IPS-18c (cell line): ENCODE data around the gene TACR1.
"Not testable (repeated sequence)": the region's sequence is repeated elsewhere in the genome, so short reads cannot be mapped to it uniquely, and the experiment has no call there.

ENCODE experiments used
- H3K4me3 ChIP-seq: 2 replicates; pipeline ENCODE4 v1.7.0; 2013; ENCODE audit warnings: low read depth, mild to moderate bottlenecking, low read length, moderate library complexity; ENCODE audit not compliant: insufficient read depth
- H3K9me3 ChIP-seq: one replicate; pipeline ENCODE4 v1.6.1; 2013; ENCODE audit warnings: mild to moderate bottlenecking, low read length, moderate library complexity; ENCODE audit not compliant: control insufficient read depth, insufficient read depth

TACR1 gene

GRCh38 chr2:75199428-75200011 lies at the start of gene TACR1:
TACR1 (minus strand) TSS chr2:75199520; CDS start chr2:75198934, 586 bp downstream.
- Histone ChIP-seq H3K9me3 (peaks cover 2% of the 10 kb centered on the region), H3K4me3 (peak within 1 kb of the TSS; percentile 67)

DNA sequence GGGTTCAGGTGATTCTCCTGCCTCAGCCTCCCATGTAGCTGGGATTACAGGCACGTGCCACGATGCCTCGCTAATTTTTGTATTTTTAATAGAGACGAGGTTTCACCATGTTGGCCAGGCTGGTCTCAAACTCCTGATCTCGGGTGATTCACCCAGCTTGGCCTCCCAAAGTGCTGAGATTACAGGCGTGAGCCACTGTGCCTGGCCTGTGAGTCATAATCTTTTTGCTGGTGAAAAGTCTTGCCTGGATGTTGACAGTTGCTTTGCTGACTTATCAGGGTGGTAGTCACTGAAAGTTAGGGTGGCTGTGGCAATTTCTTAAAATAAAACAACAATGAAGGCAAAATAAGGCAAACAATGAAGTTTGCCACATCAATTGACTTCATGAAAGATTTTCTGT lies 49.3 kb upstream of the TACR1 start:
- not testable (repeated sequence) for H3K4me3 ChIP-seq, H3K9me3 ChIP-seq

GRCh38 chr2:75246441-75247167 lies 47.3 kb upstream of the TACR1 start:
- H3K9me3 ChIP-seq = no peaks in the 10 kb centered on the region

DNA sequence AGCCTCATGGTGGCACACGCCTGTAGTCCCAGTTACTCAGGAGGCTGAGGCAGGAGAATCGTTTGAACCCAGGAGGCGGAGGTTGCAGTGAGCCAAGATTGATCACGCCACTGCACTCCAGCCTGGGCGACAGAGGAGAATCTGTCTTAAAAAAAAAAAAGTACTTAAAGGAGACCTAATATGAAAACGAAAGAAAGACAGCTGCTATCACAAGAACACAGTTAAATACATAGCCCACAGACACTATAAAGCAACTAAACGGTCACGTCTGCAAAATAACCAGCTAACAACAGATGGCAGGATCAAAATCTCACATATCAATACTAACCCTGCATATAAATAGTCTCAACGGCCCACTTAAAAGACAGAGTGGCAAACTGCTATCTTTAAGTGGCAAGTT lies 43.9 kb upstream of the TACR1 start:
- H3K9me3 ChIP-seq = no peaks in the 10 kb centered on the region
- H3K4me3 ChIP-seq = no peak overlapping the region

More at GRCh38 chr2:75246441-75247167, 47.3 kb upstream of the TACR1 start:
- no peak overlapping the region for H3K4me3 ChIP-seq

- Histone ChIP-seq H3K9me3 (no peaks in the 10 kb centered on the region), H3K4me3 (no peak overlapping the region)
Measured at GRCh38 chr2:75241696-75242095, 42.4 kb upstream of the TACR1 start.

GRCh38 chr2:75238670-75239330 lies 39.5 kb upstream of the TACR1 start:
- no peaks in the 10 kb centered on the region for H3K9me3 ChIP-seq
- no peak overlapping the region for H3K4me3 ChIP-seq

DNA sequence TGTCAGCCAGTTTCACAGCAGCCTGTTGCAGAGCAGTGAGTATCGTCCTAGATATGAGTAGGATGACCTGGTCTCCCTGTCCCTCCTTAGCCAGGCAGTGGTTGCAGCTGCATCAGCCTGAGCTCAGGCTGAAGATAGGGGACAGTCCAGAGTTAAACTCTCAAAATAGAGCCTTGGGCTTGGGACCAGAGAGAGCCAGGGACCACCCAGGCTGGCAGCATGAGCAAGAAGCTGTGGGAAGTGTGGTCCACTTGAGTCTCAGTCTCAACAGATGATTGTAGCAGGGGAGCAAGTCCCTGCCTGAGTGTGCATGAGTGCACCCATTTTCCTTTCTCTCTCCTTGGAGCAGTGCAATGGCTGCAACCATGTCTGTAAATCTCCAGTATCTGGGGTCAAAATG lies 38.0 kb upstream of the TACR1 start:
- Histone ChIP-seq H3K4me3 (no peak overlapping the region), H3K9me3 (no peaks in the 10 kb centered on the region)

GRCh38 chr2:75233965-75234364 lies 34.6 kb upstream of the TACR1 start:
- no peak overlapping the region for H3K4me3 ChIP-seq
- H3K9me3 ChIP-seq = no peaks in the 10 kb centered on the region

DNA sequence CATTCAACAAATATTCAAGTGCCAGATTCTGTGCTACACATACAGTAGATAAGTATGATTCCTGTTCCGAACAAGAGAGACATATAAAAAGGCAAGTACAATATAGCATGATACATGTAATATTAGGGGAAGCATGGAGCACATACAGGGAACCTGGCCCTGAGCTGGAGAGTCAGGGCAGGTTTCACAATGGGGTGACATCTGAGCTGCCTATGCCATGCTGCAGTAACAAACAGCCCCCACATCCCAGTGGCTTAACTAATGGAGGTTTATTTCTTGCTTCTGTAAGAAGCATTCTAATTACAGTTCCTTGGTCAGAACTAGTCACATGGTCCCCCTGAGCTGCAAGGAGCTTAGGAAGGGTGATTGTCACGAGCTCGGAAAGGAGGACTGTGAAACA lies 27.3 kb upstream of the TACR1 start:
- H3K4me3 ChIP-seq = no peak overlapping the region
- H3K9me3 ChIP-seq = no peaks in the 10 kb centered on the region

DNA sequence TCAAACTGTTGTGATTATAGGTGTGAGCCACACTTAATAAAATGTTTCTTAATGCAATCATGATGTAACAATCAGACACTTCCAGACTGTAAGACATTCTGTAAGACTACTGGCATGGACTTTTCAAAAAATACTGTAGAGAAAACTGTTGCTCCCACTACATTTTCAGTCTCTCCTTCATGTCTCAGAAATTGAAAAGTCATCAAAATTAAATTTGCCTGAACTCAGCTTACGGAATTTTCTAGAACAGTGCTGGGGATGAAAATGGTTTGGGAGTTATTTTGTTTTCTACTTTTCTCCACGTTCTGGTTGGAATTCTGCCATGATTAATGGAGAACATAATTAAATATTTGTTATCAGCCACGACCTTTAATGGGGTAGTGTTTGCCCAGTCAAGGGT lies 26.8 kb upstream of the TACR1 start:
- no peaks in the 10 kb centered on the region for H3K9me3 ChIP-seq
- H3K4me3 ChIP-seq = no peak overlapping the region

GRCh38 chr2:75224636-75225094 lies 25.3 kb upstream of the TACR1 start:
- Histone ChIP-seq H3K9me3 (no peaks in the 10 kb centered on the region), H3K4me3 (no peak overlapping the region)

GRCh38 chr2:75222527-75222926 lies 23.2 kb upstream of the TACR1 start:
- Histone ChIP-seq H3K9me3 (no peaks in the 10 kb centered on the region), H3K4me3 (no peak overlapping the region)

- no peak overlapping the region for H3K4me3 ChIP-seq
- no peaks in the 10 kb centered on the region for H3K9me3 ChIP-seq
Measured at GRCh38 chr2:75221862-75222261, 22.5 kb upstream of the TACR1 start.

DNA sequence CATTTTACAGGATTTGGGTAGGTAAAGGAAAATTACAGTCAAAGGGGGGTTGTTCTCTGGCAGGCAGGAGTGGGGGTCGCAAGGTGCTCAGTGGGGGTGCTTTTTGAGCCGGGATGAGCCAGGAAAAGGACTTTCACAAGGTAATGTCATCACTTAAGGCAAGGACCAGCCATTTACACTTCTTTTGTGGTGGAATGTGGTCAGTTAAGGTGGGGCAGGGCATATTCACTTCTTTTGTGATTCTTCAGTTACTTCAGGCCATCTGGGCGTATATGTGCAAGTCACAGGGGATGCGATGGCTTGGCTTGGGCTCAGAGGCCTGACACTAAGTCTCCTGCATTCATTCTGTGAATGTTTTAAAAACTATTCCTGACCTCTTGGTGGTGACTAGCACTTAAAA lies 19.9 kb upstream of the TACR1 start:
- not testable (repeated sequence) for H3K9me3 ChIP-seq, H3K4me3 ChIP-seq

DNA sequence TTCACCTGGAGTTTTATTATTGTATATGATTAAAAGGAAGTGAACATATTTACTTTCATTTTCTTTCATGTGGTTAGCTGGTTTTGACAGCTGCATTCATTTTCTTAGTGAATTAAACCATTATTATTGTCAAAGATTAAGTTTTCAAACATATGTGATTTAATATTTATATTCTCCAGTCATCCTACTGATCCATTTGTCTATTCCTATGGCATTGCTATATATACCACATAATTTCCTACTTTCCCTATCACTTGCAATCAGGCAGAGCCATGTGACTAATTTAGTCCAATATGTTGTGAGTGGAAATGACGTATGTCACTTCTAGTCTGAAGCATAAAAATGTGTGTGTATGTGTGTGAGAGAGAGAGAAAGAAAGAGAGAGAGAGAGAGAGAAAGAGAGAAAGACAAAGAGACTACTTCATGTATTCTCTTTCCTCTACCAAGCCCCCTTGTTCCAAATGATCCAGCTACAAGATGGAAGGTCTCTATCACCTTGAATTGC lies 12.0 kb upstream of the TACR1 start:
- no peak overlapping the region for H3K4me3 ChIP-seq
- H3K9me3 ChIP-seq = no peaks in the 10 kb centered on the region

DNA sequence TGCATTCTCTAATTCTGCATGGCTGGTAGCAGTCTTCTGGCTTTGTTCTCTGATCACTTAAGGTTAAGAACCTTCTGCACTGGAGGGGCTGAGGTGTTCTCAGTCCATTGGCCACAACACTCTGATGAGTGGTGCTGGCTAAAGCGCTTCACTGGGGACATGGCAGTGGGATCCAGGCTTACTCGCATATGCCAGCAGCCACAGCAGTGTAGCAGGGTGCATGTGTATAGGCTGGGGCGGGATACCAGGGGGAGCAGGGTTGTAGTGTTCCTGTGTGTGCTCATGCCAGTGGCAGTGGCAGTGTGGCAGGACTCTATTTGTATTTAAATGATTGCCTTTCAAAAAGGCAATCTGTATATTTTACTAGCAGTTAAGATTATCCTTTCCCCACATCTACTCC lies 11.1 kb upstream of the TACR1 start:
- H3K9me3 ChIP-seq = no peaks in the 10 kb centered on the region
- H3K4me3 ChIP-seq = no peak overlapping the region

DNA sequence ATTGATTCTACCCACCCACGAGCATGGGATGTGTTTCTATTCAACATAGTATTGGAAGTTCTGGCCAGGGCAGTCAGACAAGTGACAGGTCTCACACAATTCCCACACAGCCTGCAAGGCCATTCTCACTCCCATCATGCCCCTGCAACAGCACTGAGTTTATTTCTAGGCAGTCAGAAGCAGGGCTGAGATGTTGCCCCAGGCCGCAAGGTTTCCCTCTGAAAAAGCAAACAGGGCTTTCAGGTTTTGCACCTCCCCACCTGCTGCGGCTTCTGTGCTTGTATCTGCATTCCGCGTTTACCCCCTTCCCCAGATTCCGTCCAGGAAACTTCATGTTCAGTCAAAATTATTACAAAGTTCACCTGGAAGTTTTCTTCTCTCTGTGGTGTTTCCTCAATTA lies 9.4 kb upstream of the TACR1 start:
- Histone ChIP-seq H3K4me3 (no peak overlapping the region), H3K9me3 (no peaks in the 10 kb centered on the region)

GRCh38 chr2:75204833-75205232 lies 5.5 kb upstream of the TACR1 start:
- H3K4me3 ChIP-seq = no peak overlapping the region
- no peaks in the 10 kb centered on the region for H3K9me3 ChIP-seq
